ENCODE results near the gene LRRC26.
A peak's percentile ranks its signal among the peaks of the same experiment; 100 is the strongest.

The LRRC26 gene

DNA sequence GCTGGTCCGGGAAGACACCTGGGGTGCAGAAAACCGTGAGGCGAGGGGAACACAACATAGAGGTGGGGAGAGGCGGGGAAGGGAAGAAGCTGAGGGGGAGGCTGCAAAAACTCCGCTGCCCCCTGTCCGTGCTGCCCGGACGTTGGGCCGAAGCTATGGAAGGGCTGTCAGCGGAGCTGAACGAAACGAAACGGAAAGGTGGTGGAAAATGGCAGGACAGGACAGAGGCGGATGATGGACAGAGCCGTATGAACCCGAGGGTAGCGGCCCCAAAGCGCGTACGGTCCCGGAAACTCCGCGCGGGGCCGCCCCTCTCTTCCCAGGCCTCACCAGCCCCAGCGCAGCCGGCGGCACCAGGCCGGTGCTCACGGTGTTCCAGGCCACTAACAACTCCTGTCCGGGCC lies 18.2 kb upstream of the LRRC26 start:
- TF ChIP-seq CTCF (IDR thresholded peaks at IDR 0.05; ENCODE audit: borderline replicate concordance, insufficient read depth, low read depth, low read length), result no peak
- H3K4me3 ChIP-seq (ENCODE audit: low read depth, low read length), result peak overlapping the region; percentile 84

DNA sequence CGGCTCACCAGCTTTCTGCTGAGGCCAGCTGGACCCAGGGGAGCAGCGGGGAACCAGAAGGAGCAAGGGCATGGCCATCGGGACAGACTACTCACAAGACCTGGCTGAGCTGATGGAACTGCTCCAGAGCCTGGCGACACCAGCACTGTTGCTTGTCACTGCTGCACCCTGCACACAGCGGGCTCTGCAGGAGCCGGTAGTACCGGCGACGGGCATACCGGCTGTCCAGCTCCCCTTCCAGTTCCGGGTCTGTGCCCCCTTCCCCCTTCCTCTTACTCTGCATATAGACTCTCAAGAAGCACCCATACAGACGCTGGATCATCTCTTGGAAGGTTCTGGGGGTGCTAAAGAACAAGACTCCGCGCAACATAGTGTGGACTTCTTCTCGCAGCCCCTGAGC lies 17.5 kb upstream of the LRRC26 start:
- TF ChIP-seq CTCF (IDR thresholded peaks at IDR 0.05; ENCODE audit: borderline replicate concordance, insufficient read depth, low read depth, low read length), result no peak
- H3K4me3 ChIP-seq (ENCODE audit: low read depth, low read length), result peak overlapping the region; percentile 84

GRCh38 chr9:137186385-137186784 lies 16.5 kb upstream of the LRRC26 start:
- TF ChIP-seq CTCF (IDR thresholded peaks at IDR 0.05; ENCODE audit: borderline replicate concordance, insufficient read depth, low read depth, low read length), result no peak
- no peak overlapping the region for H3K4me3 ChIP-seq (ENCODE audit: low read depth, low read length)

DNA sequence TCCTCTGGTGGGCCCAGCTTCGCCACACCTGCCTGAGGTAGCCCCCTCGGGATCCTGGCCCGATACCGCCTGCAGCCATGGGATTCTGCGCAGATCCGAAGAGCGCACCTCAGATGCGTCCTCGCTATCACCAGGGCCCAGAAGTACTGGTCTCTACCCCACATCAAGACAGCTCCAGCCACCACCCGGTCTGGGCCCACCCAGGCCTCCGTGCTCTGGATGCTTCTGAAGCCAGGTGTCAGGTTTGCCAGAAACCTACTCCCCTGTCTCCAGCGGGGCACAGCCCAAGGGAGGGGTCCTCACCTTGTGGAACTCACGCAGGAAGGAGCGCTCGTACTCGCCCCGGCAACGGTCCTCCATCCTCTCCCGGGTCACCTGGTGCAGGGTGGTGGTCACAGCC lies 16.1 kb upstream of the LRRC26 start:
- no peak for TF ChIP-seq CTCF (IDR thresholded peaks at IDR 0.05; ENCODE audit: borderline replicate concordance, insufficient read depth, low read depth, low read length)
- H3K4me3 ChIP-seq (ENCODE audit: low read depth, low read length), result no peak overlapping the region

GRCh38 chr9:137184881-137185660 lies 15.2 kb upstream of the LRRC26 start:
- TF ChIP-seq CTCF (IDR thresholded peaks at IDR 0.05; ENCODE audit: borderline replicate concordance, insufficient read depth, low read depth, low read length), result no peak
- no peak overlapping the region for H3K4me3 ChIP-seq (ENCODE audit: low read depth, low read length)

- no peak overlapping the region for H3K4me3 ChIP-seq (ENCODE audit: low read depth, low read length)
- no peak for TF ChIP-seq CTCF (IDR thresholded peaks at IDR 0.05; ENCODE audit: borderline replicate concordance, insufficient read depth, low read depth, low read length)
Observed at GRCh38 chr9:137183980-137184595, 14.2 kb upstream of the LRRC26 start.

- TF ChIP-seq CTCF (IDR thresholded peaks at IDR 0.05; ENCODE audit: borderline replicate concordance, insufficient read depth, low read depth, low read length), result no peak
- no peak overlapping the region for H3K4me3 ChIP-seq (ENCODE audit: low read depth, low read length)
Observed at GRCh38 chr9:137182836-137183235, 13.0 kb upstream of the LRRC26 start.

Data from GM12875 (cell line).